Activated T-cell treated with anti-CD3 and anti-CD28 coated beads, Interleukin-2, amount 50 U/mL, for 4 hours (primary cell): Measurements from ENCODE around the gene RBM12. TPM values are rescaled to one million over a fixed set of nuclear protein-coding genes. Genes with fewer than 3 reads are reported as not detected.
A peak's percentile ranks its signal among the peaks of the same experiment; 100 is the strongest.

Experiments used
- ATAC-seq, 2 donors: fragments of 200-7000 bp; cut with Tn5 transposase; one replicate each; pipeline ENCODE4 v1.10.0; 2021
- DNase-seq: peaks from one replicate; pipeline ENCODE4 v3.0.0-alpha.2; 2020
- H3K27me3 Mint-ChIP-seq: one replicate; pipeline ENCODE4 v1.8.0; 2021; ENCODE audit warnings: low read depth, mixed read lengths
- H3K36me3 Mint-ChIP-seq: one replicate; pipeline ENCODE4 v1.8.0; 2022; ENCODE audit warnings: mixed read lengths; ENCODE audit not compliant: insufficient read depth
- H3K4me1 Mint-ChIP-seq: one replicate; pipeline ENCODE4 v1.8.0; 2021; ENCODE audit warnings: low read depth, mixed read lengths
- H3K4me3 Mint-ChIP-seq: one replicate; pipeline ENCODE4 v1.8.0; 2021; ENCODE audit warnings: mild to moderate bottlenecking, moderate library complexity, mixed read lengths
- H3K9me3 Mint-ChIP-seq: one replicate; pipeline ENCODE4 v1.8.0; 2021; ENCODE audit warnings: mixed read lengths
- total RNA-seq, 3 donors: library from RNA; stranded (reverse); gene quantifications; one replicate each; pipeline ENCODE4 v1.2.1, GENCODE V29; 2021

The RBM12 gene
- total RNA-seq, 3 donors from 2014 or later = 135 to 137 (median 136) TPM

- DNase-seq (no peak), ATAC-seq (no peak)
- Mint-ChIP-seq H3K4me1 (peaks cover 52% of the 10 kb centered on the region), H3K27me3 (no peaks in the 10 kb centered on the region), H3K9me3 (no peaks in the 10 kb centered on the region), H3K36me3 (peaks cover 25% of the 10 kb centered on the region), H3K4me3 (no peak overlapping the region)
These were observed 10.8 kb downstream of the RBM12 start for GRCh38 chr20:35653893-35654292.

- Mint-ChIP-seq H3K27me3 (no peaks in the 10 kb centered on the region), H3K36me3 (peaks cover 29% of the 10 kb centered on the region), H3K4me3 (no peak overlapping the region), H3K9me3 (no peaks in the 10 kb centered on the region), H3K4me1 (peaks cover 53% of the 10 kb centered on the region)
- ATAC-seq (no peak), DNase-seq (no peak)
These were observed 11.3 kb downstream of the RBM12 start for GRCh38 chr20:35653430-35653734.

- no peak for DNase-seq
- no peaks in the 10 kb centered on the region for H3K9me3 Mint-ChIP-seq
- H3K27me3 Mint-ChIP-seq = no peaks in the 10 kb centered on the region
- H3K4me3 Mint-ChIP-seq = no peak overlapping the region
- no peak for ATAC-seq
- peaks cover 31% of the 10 kb centered on the region for H3K36me3 Mint-ChIP-seq
- H3K4me1 Mint-ChIP-seq = peaks cover 53% of the 10 kb centered on the region
These were observed 11.9 kb downstream of the RBM12 start for GRCh38 chr20:35652641-35653429.

GRCh38 chr20:35651958-35652357 is 12.7 kb downstream of the RBM12 start:
- ATAC-seq (no peak), DNase-seq (no peak)
- peaks cover 31% of the 10 kb centered on the region for H3K36me3 Mint-ChIP-seq
- H3K4me3 Mint-ChIP-seq = no peak overlapping the region
- H3K4me1 Mint-ChIP-seq = peaks cover 49% of the 10 kb centered on the region
- H3K9me3 Mint-ChIP-seq = no peaks in the 10 kb centered on the region
- H3K27me3 Mint-ChIP-seq = no peaks in the 10 kb centered on the region

- Mint-ChIP-seq H3K36me3 (peaks cover 30% of the 10 kb centered on the region), H3K4me1 (peaks cover 52% of the 10 kb centered on the region), H3K27me3 (no peaks in the 10 kb centered on the region), H3K9me3 (no peaks in the 10 kb centered on the region), H3K4me3 (no peak overlapping the region)
- DNase-seq (no peak), ATAC-seq (peak in 1 of 2 donors; percentile 24)
These were observed 14.1 kb downstream of the RBM12 start for GRCh38 chr20:35650632-35651031.

GRCh38 chr20:35648836-35649235 is 15.9 kb downstream of the RBM12 start:
- DNase-seq (no peak), ATAC-seq (no peak)
- no peak overlapping the region for H3K4me3 Mint-ChIP-seq
- H3K4me1 Mint-ChIP-seq = peaks cover 68% of the 10 kb centered on the region
- H3K36me3 Mint-ChIP-seq = peaks cover 30% of the 10 kb centered on the region
- no peaks in the 10 kb centered on the region for H3K9me3 Mint-ChIP-seq
- H3K27me3 Mint-ChIP-seq = no peaks in the 10 kb centered on the region

- H3K9me3 Mint-ChIP-seq = no peaks in the 10 kb centered on the region
- peaks cover 15% of the 10 kb centered on the region for H3K36me3 Mint-ChIP-seq
- H3K27me3 Mint-ChIP-seq = no peaks in the 10 kb centered on the region
- ATAC-seq (no peak), DNase-seq (no peak)
- peaks cover 84% of the 10 kb centered on the region for H3K4me1 Mint-ChIP-seq
- H3K4me3 Mint-ChIP-seq = no peak overlapping the region
These were observed 19.9 kb downstream of the RBM12 start for GRCh38 chr20:35644806-35645205.

GRCh38 chr20:35643045-35643444 is 21.7 kb downstream of the RBM12 start:
- ATAC-seq (no peak), DNase-seq (no peak)
- no peaks in the 10 kb centered on the region for H3K27me3 Mint-ChIP-seq
- peaks cover 78% of the 10 kb centered on the region for H3K4me1 Mint-ChIP-seq
- H3K4me3 Mint-ChIP-seq = no peak overlapping the region
- H3K9me3 Mint-ChIP-seq = no peaks in the 10 kb centered on the region
- peaks cover 7% of the 10 kb centered on the region for H3K36me3 Mint-ChIP-seq

GRCh38 chr20:35641743-35642142 is 23.0 kb downstream of the RBM12 start:
- ATAC-seq = no peak
- H3K9me3 Mint-ChIP-seq = no peaks in the 10 kb centered on the region
- H3K4me1 Mint-ChIP-seq = peaks cover 84% of the 10 kb centered on the region
- no peaks in the 10 kb centered on the region for H3K27me3 Mint-ChIP-seq
- H3K36me3 Mint-ChIP-seq = peaks cover 2% of the 10 kb centered on the region
- no peak for DNase-seq
- H3K4me3 Mint-ChIP-seq = no peak overlapping the region

- H3K27me3 Mint-ChIP-seq = no peaks in the 10 kb centered on the region
- H3K9me3 Mint-ChIP-seq = no peaks in the 10 kb centered on the region
- ATAC-seq (no peak), DNase-seq (no peak)
- peaks cover 85% of the 10 kb centered on the region for H3K4me1 Mint-ChIP-seq
- peaks cover 2% of the 10 kb centered on the region for H3K36me3 Mint-ChIP-seq
- H3K4me3 Mint-ChIP-seq = no peak overlapping the region
These were observed 24.0 kb downstream of the RBM12 start for GRCh38 chr20:35640724-35641123.

- DNase-seq = no peak
- H3K4me3 Mint-ChIP-seq = no peak overlapping the region
- no peak for ATAC-seq
- peaks cover 73% of the 10 kb centered on the region for H3K4me1 Mint-ChIP-seq
- no peaks in the 10 kb centered on the region for H3K27me3 Mint-ChIP-seq
- H3K9me3 Mint-ChIP-seq = no peaks in the 10 kb centered on the region
- peaks cover 4% of the 10 kb centered on the region for H3K36me3 Mint-ChIP-seq
These were observed 25.9 kb downstream of the RBM12 start for GRCh38 chr20:35638751-35639150.

- ATAC-seq (no peak), DNase-seq (no peak)
- Mint-ChIP-seq H3K4me3 (no peak overlapping the region), H3K36me3 (peaks cover 8% of the 10 kb centered on the region), H3K4me1 (peaks cover 59% of the 10 kb centered on the region), H3K27me3 (no peaks in the 10 kb centered on the region), H3K9me3 (no peaks in the 10 kb centered on the region)
These were observed 27.4 kb downstream of the RBM12 start for GRCh38 chr20:35637276-35637675.

- Mint-ChIP-seq H3K4me1 (peaks cover 50% of the 10 kb centered on the region), H3K4me3 (no peak overlapping the region), H3K36me3 (peaks cover 8% of the 10 kb centered on the region), H3K9me3 (no peaks in the 10 kb centered on the region), H3K27me3 (no peaks in the 10 kb centered on the region)
- DNase-seq (no peak), ATAC-seq (no peak)
These were observed 28.6 kb downstream of the RBM12 start for GRCh38 chr20:35636095-35636494.

- Mint-ChIP-seq H3K36me3 (peaks cover 9% of the 10 kb centered on the region), H3K4me3 (no peak overlapping the region), H3K4me1 (peaks cover 45% of the 10 kb centered on the region), H3K9me3 (no peaks in the 10 kb centered on the region), H3K27me3 (no peaks in the 10 kb centered on the region)
- ATAC-seq (no peak), DNase-seq (no peak)
These were observed 29.0 kb downstream of the RBM12 start for GRCh38 chr20:35635652-35636051.

- Mint-ChIP-seq H3K9me3 (no peaks in the 10 kb centered on the region), H3K4me1 (peaks cover 22% of the 10 kb centered on the region), H3K36me3 (peaks cover 21% of the 10 kb centered on the region), H3K4me3 (no peak overlapping the region), H3K27me3 (no peaks in the 10 kb centered on the region)
- ATAC-seq (no peak), DNase-seq (no peak)
These were observed 32.1 kb downstream of the RBM12 start for GRCh38 chr20:35632539-35633115.
